H1 (cell line): Measurements from ENCODE around the gene CD1D. TPM values are rescaled to one million over a fixed set of nuclear protein-coding genes. Genes with fewer than 3 reads are reported as not detected.

ENCODE experiments used
- BCL11A ChIP-seq, 2 experiments: IDR thresholded peaks; one replicate each; pipeline ENCODE4 v1.6.1; 2011; ENCODE audit warnings: low read depth in 2 of 2, low read length in 2 of 2, mild to moderate bottlenecking in 2 of 2
- CREB1 ChIP-seq: IDR thresholded peaks from 2 replicates; pipeline ENCODE4 v1.6.1; 2012; ENCODE audit warnings: inconsistent platforms
- EGR1 ChIP-seq: IDR thresholded peaks from 2 replicates; pipeline ENCODE4 v1.6.1; 2011; ENCODE audit warnings: low read depth, low read length, borderline replicate concordance
- HDAC2 ChIP-seq, 2 experiments: fragments of 300-600 bp in 1 of 2; sonication (generic) in 1 of 2; IDR thresholded peaks; 2 replicates each; pipeline ENCODE4 v1.6.1; 2011 to 2012; ENCODE audit warnings: low read depth in 2 of 2, low read length in 2 of 2, mild to moderate bottlenecking in 2 of 2, moderate library complexity in 2 of 2, borderline replicate concordance in 1 of 2, inconsistent platforms in 1 of 2
- polyA plus RNA-seq, 7 experiments: library from polyadenylated mRNA; depleted of rRNA in 3 of 7; stranded (reverse) in 5 of 7; unstranded in 2 of 7; fragments of >200 nt in 5 of 7; fragments of 200-250 nt in 2 of 7; gene quantifications; 1 replicate in 5 of 7; 2 replicates in 1 of 7; 4 replicates in 1 of 7; pipeline versions ENCODE4 v1.2.1 to v1.2.3, GENCODE V29; 2011 to 2013; ENCODE audit warnings: missing spikeins in 2 of 7, mixed read lengths in 2 of 7
- total RNA-seq: library from RNA; stranded (reverse); fragmentation: NEBNext Ultra II Directional; extraction: Animal tissue kit (Norgen Biotek cat#: 25700); gene quantifications from 2 replicates; pipeline ENCODE4 v1.2.1, GENCODE V29; 2021
- TF ChIP-seq, protein P1 (sequence below): IDR thresholded peaks from 2 replicates; pipeline ENCODE4 v1.6.1; 2012; ENCODE audit warnings: inconsistent platforms

The CD1D gene
- total and polyA plus RNA-seq, 2 of the 8 experiments (the other 6 are each of a cell fraction or from before 2014, with no cell fraction given) = 1.1 to 1.6 TPM

DNA sequence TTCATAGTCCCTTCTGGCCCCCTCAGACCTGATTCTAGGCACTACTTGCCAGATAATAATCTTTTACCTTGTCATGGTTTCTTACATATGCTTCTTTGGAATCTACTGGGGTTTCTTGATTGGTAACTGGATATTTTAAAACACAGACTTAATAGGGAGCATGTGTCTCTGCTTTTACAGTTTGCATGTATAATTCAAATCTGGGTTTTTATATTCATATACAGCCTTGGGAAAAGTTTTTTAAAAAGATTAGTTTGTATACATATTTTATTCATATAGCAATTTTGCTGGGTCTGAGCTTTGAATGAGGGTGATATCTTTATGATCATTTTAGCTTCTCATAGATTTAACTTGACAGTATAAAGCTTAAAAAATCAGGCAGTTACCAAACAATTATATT, 21.1 kb upstream of the CD1D start (continued):
- TF ChIP-seq CREB1 (no peak), HDAC2 (IDR thresholded peaks at IDR 0.05; ENCODE audit: borderline replicate concordance in 1 of 2, low read depth in 2 of 2, low read length in 2 of 2) (no peak), BCL11A (IDR thresholded peaks at IDR 0.05; ENCODE audit: low read depth in 2 of 2, low read length in 2 of 2) (no peak), EGR1 (no peak)
- TF ChIP-seq, protein P1, sequence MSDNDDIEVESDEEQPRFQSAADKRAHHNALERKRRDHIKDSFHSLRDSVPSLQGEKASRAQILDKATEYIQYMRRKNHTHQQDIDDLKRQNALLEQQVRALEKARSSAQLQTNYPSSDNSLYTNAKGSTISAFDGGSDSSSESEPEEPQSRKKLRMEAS = no peak
- TF ChIP-seq, all 59 proteins: peak for 0
